NCI-H69 (cell line): Measurements from ENCODE around the gene MAD1L1.
A peak's percentile ranks its signal among the peaks of the same experiment; 100 is the strongest.

Experiments
- DNase-seq: peaks from one replicate; lab custom pipeline; 2025; lab: John Stamatoyannopoulos, UW

MAD1L1 gene

DNA sequence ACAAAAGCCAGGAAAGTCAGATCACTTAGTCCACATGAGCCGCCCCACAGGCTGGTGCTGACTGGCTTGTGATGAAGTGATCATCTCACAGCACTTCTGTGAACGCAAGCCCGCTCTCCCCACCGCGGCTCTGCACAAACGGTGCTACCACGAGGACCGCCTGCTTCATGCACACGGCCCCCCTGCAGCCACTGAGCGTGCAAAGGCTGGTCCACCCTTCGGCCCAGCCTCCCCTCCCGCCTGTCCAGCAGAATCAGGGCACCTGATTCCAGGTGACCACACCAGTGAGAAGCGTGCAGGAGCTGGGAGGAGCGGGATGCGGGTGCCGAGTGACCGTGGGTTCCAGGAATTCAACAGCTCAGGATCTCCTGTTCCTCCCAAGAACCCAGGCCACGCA is 32.2 kb downstream of the MAD1L1 start:
- no peak for DNase-seq

- DNase-seq = no peak
These were observed 32.7 kb downstream of the MAD1L1 start for GRCh38 chr7:2199956-2200583.

- no peak for DNase-seq
These were observed 33.2 kb downstream of the MAD1L1 start for GRCh38 chr7:2199528-2199927.

DNA sequence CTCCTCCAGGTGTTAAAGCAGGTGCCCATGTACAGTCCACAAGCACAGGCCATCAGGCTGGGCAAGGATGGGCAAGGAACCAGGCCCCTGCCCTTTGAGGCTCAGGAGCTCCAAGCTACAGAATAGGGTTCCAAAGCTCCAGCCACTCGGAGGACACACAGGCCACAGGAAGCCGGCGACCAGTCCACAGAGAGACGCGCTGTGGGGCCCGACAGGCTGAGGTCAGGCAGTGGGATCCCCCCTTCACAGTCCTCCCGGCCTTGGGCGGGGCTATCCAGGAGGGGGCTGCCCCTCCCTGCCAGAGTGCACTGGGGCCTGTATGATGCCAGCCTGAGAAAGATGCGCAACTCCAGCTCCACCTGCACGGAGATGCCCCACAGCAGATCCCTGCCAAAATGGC is 34.0 kb downstream of the MAD1L1 start:
- no peak for DNase-seq

DNA sequence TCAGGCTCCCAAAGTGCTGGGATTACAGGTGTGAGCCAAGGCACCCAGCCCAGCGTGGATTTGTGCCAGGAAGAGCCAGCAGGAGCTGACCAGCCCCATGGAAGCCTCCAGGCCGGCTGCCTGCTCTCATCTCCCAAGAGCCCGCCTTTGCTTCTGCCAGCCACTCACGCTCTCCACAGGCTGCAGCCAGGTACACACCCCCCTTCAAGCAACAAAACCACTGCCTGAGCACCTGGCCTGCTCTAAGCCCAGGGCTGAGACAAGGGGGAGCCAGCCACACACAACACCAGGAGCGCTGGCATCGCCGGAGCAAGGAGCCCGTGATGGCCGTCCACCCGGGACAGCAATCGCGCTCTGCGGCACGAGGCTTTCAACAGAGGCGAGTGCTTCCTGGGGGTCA is 34.5 kb downstream of the MAD1L1 start:
- DNase-seq = peak; percentile 90

DNA sequence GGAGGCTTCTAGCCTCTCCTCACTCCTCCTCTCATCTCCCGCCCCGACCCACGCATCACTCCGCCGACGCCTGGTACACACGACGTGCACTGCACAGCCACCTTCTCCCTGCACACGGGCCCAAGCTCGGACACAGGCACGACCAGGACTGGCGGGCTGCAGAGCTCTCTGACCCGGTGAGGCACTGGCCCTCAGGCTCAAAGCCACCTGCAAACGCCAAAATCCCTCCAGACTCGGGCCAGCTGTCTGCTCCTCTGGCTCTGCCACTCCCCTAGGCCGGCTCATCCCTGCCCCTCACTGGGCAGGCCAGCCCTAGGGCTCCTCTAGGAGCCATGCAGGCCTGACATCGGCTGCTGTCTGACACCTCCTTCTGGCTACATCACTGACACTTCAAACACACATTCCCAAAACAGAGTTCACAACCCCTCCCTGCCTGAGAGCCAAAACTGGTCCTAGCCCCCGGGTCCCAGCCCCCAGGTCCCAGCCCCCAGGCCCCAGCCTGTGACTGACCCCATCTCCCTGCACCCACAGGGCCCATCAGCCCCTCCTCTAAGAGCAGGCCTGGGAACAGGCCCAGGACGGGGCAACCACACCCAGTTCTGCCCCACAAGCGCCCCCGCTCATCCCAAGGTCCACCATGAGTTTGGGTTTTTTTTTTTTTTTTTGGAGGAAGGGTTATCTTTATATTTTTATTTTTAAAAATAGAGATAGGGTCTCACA is 35.1 kb downstream of the MAD1L1 start:
- no peak for DNase-seq

- DNase-seq = no peak
These were observed 36.1 kb downstream of the MAD1L1 start for GRCh38 chr7:2196381-2197378.

- peak; percentile 24 for DNase-seq
These were observed 37.1 kb downstream of the MAD1L1 start for GRCh38 chr7:2195400-2196246.

GRCh38 chr7:2193575-2194305 is 39.0 kb downstream of the MAD1L1 start:
- DNase-seq = peak; percentile 81

- peak; percentile 95 for DNase-seq
These were observed 39.8 kb downstream of the MAD1L1 start for GRCh38 chr7:2192831-2193534.

GRCh38 chr7:2191016-2191415 is 41.7 kb downstream of the MAD1L1 start:
- peak; percentile 82 for DNase-seq

GRCh38 chr7:2190531-2190930 is 42.2 kb downstream of the MAD1L1 start:
- DNase-seq = peak; percentile 88

DNA sequence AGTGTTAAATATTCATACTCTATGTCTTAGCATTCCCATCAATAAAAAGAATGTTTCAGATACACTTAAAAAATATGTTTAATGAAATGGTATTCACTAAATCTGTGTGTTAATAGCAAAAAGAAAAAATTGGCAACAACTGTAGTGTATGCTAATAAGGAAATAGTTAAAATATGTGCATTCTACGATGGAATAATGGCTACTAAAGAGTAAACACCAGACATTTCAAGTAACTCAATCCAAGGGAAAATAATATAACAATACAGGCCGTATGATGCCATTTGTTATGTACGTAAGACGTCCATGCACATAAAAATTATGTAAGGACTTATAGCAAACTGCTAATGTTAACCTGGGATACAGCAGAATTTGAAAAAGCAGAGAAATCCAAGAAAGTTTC is 46.6 kb downstream of the MAD1L1 start:
- no peak for DNase-seq

GRCh38 chr7:2185715-2186114 is 47.0 kb downstream of the MAD1L1 start:
- DNase-seq = peak; percentile 41

- DNase-seq = peak; percentile 34
These were observed 50.3 kb downstream of the MAD1L1 start for GRCh38 chr7:2182461-2182860.

DNA sequence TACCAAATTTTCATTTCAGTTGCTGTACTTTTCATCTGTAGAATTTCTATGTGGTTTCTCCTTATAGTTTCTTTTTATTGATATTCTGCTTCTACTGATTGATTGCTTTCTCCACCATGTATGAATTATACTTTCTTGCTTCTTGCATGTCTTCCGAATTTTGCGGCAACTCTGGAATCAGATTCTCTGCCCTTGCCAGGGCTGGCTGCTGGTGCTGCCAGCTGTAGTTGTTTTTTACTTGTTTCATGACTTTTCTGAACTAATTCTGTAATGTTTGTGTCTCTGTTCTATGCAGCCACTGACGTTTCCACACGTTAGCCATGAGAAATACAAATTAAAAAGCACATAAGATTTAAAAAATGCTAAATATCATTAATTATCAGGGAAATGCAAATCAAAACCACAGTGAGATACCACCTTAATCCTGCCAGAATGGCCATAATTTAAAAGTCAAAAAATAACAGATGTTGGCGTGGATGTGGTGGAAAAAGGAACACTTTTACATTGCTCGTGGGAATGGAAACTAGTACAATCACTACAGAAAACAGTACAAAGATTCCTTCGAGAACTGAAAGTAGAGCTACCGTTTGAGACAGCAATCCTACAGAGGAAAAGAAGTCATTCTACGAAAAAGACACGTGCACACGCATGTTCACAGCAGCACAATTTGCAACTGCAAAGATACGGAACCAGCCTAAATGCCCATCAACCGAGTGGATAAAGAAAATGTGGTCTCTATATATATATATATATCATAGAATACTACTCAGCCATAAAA is 51.5 kb downstream of the MAD1L1 start:
- no peak for DNase-seq

DNA sequence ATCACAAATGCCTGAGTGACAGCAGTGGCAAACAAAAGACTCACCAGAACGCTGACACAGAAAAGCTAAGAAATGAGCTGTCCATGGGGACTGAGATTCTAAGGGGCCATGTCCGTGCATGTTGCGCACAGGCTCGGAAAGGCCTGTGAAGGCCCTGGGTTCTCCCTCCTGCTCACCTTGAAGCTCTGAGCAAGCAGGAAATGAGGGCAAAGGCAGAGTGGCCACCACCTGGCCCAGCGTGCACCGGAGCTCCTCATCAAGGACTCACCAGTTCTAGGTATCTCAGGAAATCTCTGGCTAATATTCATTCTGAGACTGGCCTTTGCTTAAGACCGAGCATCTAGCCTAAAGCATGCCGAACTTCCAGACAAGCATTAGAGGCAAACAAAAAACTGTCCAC is 52.7 kb downstream of the MAD1L1 start:
- DNase-seq = no peak

DNA sequence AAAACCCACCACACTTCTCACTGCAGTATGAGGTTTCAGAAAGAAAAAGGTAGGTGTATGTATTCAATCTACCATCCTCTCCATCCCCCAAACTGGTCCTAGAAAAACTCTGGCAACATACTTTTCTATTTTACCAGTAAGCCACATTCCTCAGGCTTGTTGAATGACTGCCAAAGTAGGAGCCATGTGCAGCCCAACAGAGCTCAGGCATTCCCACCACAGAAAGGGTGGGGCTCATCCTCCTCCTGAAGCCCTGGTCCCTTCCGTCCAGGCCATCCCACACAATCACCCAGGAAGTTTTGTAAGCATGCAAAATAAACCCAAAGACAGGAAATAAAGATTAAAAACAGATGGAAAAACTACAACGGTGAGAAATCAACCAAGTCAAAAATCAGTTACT is 57.2 kb downstream of the MAD1L1 start:
- DNase-seq = no peak

DNA sequence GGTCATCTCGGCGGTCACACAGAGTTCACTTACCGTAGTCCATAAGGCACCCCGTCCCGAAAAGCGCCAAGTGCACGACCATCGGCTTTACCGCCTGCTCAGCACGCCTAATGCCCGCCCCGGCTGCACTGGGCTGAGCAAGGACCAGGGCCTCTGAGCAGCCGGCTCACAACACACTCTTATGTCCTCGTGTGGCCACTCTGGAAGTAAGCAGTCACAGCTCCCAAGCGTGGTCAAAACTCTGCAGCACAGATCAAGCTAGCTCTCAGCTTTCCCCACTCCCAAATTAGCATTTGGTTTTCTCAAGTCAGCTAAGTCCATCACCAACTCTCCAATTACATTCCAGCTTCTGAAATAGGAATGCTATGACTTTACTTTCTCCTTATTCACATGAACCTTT is 57.7 kb downstream of the MAD1L1 start:
- no peak for DNase-seq
